AG04450 (cell line): ENCODE results near the gene GNAZ. TPM values are rescaled to one million over a fixed set of nuclear protein-coding genes. Genes with fewer than 3 reads are reported as not detected.

ENCODE experiments used
- CTCF ChIA-PET: fragments of 300-600, 350-600 bp; formaldehyde crosslinking; extraction: SDS; loops from one replicate; lab custom pipeline; 2022; ENCODE audit warnings: antibody characterized with exemption, inconsistent platforms; lab: Charles Lee
- POLR2A ChIA-PET: fragments of 350-600 bp; formaldehyde crosslinking; extraction: SDS; loops from one replicate; lab custom pipeline; 2021; ENCODE audit warnings: antibody characterized with exemption, inconsistent platforms; lab: Yijun Ruan, JAX
- DNase-seq: peaks from one replicate; pipeline ENCODE4 v3.0.0-alpha.2; 2011; ENCODE audit warnings: low read depth, low spot score
- H3K27ac ChIP-seq: one replicate; pipeline ENCODE4 v1.5.1; 2012; ENCODE audit warnings: low read depth, low read length, control low read depth
- H3K27me3 ChIP-seq: one replicate; pipeline ENCODE4 v1.6.0; 2012; ENCODE audit warnings: low read length; ENCODE audit not compliant: control insufficient read depth, insufficient read depth
- H3K4me3 ChIP-seq: 2 replicates; pipeline ENCODE4 v1.5.1; 2011; ENCODE audit warnings: mild to moderate bottlenecking, low read depth, low read length, control low read depth
- H3K9me3 ChIP-seq: 2 replicates; pipeline ENCODE4 v1.5.1; 2012; ENCODE audit warnings: low read length; ENCODE audit not compliant: control insufficient read depth, insufficient read depth
- polyA plus RNA-seq: library from polyadenylated mRNA; depleted of rRNA; stranded (reverse); fragments of >200 nt; gene quantifications from 2 replicates; pipeline ENCODE4 v1.2.3, GENCODE V29; 2011
- TF ChIP-seq, protein P1 (sequence below): IDR thresholded peaks from 2 replicates; pipeline ENCODE4 v1.5.1; 2011; ENCODE audit warnings: low read depth, low read length, control low read depth, inconsistent platforms

The GNAZ gene
- polyA plus RNA-seq, 1 experiment = 0.25 TPM

GRCh38 chr22:23091760-23092159 is 21.4 kb downstream of the GNAZ start:
- Histone ChIP-seq H3K4me3 (no peak overlapping the region), H3K27ac (no peak overlapping the region), H3K27me3 (no peaks in the 10 kb centered on the region), H3K9me3 (no peaks in the 10 kb centered on the region)
- ChIA-PET POLR2A (no interaction called here), CTCF (no interaction called here)
- DNase-seq = no peak
- TF ChIP-seq, protein P1, sequence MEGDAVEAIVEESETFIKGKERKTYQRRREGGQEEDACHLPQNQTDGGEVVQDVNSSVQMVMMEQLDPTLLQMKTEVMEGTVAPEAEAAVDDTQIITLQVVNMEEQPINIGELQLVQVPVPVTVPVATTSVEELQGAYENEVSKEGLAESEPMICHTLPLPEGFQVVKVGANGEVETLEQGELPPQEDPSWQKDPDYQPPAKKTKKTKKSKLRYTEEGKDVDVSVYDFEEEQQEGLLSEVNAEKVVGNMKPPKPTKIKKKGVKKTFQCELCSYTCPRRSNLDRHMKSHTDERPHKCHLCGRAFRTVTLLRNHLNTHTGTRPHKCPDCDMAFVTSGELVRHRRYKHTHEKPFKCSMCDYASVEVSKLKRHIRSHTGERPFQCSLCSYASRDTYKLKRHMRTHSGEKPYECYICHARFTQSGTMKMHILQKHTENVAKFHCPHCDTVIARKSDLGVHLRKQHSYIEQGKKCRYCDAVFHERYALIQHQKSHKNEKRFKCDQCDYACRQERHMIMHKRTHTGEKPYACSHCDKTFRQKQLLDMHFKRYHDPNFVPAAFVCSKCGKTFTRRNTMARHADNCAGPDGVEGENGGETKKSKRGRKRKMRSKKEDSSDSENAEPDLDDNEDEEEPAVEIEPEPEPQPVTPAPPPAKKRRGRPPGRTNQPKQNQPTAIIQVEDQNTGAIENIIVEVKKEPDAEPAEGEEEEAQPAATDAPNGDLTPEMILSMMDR = no peak

GRCh38 chr22:23092217-23092955 is 22.1 kb downstream of the GNAZ start:
- ChIA-PET CTCF (no interaction called here), POLR2A (no interaction called here)
- Histone ChIP-seq H3K4me3 (no peak overlapping the region), H3K27ac (no peak overlapping the region), H3K27me3 (no peaks in the 10 kb centered on the region), H3K9me3 (no peaks in the 10 kb centered on the region)
- TF ChIP-seq, protein P1 = no peak
- DNase-seq = no peak

DNA sequence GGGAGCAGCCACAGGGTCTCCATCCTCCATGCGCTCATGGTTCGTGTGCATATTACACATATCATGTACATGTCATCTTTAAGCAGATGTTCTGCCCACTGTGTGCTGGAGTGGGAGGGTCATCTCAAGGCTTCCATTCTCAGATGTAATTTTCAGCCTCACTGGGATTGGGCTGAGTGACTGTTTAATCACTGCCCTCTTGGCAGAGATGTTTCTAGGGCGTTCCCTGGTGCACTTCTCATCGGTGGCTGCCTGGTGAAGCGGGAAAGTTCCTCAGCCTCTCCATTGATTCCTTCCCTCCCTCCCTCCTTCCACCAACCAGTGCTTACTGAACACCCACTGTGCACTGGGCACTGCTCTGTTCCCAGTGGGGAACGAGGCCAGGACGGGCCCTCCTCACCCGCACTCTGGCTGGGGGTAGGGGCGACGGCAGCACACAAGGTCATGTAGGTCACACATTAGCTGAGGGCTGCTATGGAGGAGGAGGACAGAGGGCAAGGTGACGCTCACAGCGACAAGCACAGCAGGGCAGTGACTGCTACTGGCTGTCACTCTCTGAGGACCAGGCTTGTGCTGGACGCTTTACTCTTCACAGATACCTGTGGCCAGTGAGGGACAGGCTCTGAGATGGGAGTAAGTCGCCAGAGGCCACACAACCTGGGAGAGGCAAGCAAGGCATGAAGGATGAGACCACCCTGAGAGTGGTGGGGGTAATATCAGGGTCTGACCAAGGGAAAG is 22.9 kb downstream of the GNAZ start:
- H3K4me3 ChIP-seq = no peak overlapping the region
- TF ChIP-seq, protein P1 = no peak
- H3K27ac ChIP-seq = no peak overlapping the region
- no peaks in the 10 kb centered on the region for H3K9me3 ChIP-seq
- no peaks in the 10 kb centered on the region for H3K27me3 ChIP-seq
- CTCF ChIA-PET = no interaction called here
- POLR2A ChIA-PET = no interaction called here
- DNase-seq = no peak

DNA sequence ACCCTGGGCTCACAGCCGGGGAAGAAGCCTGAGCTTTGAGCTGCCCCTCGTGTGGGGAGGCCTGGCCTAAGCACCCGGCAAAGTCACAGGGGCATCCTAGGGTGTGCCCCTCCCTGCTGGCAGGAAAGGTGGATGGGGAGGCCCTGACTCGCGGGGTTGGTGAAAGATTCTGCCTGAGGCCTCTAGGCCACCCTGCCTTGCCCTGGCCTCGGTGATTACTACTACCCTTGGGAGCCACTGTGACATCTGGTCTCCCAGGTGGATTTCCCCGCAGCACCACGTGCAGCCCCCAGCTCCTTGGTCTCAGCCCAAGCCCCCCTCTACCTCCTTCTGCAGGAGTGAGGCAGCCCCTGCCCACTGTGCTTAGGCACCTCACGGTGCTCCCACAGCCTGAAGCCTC is 23.9 kb downstream of the GNAZ start:
- Histone ChIP-seq H3K9me3 (no peaks in the 10 kb centered on the region), H3K27ac (no peak overlapping the region), H3K27me3 (peaks cover 2% of the 10 kb centered on the region), H3K4me3 (no peak overlapping the region)
- CTCF ChIA-PET = no interaction called here
- DNase-seq = no peak
- TF ChIP-seq, protein P1 = no peak
- POLR2A ChIA-PET = no interaction called here
